Measurements from ENCODE around the gene NACA2.
"Not testable (repeated sequence)": the region's sequence is repeated elsewhere in the genome, so short reads cannot be mapped to it uniquely, and the experiment has no call there.

NACA2 gene

GRCh38 chr17:61591018-61591417 lies at the start of gene NACA2:
TSS of gene NACA2 (minus strand) at chr17:61591219. CDS start at chr17:61591180, 39 bp downstream.
- DNase-seq: no peak

DNA sequence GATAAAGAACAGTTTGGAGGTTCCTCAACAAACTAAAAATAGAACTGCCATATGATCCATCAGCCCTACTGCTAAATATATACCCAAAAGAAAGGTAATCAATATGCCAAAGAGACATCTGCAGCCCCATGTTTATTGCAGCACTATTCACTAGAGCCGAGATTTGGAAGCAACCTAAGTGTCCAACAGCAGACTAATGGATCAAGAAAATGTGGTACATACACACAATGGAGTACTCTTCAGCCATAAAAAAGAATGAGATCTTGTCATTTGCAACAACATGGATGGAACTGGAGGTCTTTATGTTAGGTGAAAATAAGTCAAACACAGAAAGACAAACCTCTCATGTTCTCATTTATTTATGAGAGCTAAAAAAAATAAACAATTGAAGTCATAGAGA lies 48.8 kb upstream of the NACA2 start:
- DNase-seq: no peak

GRCh38 chr17:61638087-61638486 lies 47.1 kb upstream of the NACA2 start:
- no peak for DNase-seq

- peak; percentile 60 for DNase-seq
Measured at GRCh38 chr17:61635913-61636432, 45.0 kb upstream of the NACA2 start.

- DNase-seq: no peak
Measured at GRCh38 chr17:61634942-61635538, 44.0 kb upstream of the NACA2 start.

DNA sequence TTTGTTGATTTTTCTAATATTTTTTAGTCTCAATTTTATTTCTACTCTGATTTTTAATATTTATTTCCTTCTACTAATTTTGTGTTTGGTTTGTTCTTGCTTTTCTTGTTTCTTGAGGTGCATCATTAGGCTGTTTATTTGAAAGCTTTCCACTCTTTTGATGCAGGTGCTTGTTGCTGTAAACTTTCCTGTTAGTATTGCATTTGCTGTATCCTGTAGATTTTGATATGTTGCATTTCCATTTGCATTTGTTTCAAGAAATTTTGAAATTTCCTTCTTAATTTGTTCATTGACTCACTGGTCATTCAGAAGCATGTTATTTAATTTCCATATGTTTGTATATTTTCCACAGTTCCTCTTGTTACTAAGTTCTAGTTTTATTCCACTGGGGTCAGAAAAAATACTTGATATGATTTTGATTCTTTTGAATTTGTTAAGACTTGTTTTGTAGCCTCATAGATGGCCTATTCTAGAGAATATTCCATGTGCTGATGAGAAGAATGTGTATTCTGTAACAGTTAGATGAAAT lies 43.1 kb upstream of the NACA2 start:
- no peak for DNase-seq

- DNase-seq: no peak
Measured at GRCh38 chr17:61632826-61633225, 41.8 kb upstream of the NACA2 start.

GRCh38 chr17:61631800-61632199 lies 40.8 kb upstream of the NACA2 start:
- no peak for DNase-seq

DNA sequence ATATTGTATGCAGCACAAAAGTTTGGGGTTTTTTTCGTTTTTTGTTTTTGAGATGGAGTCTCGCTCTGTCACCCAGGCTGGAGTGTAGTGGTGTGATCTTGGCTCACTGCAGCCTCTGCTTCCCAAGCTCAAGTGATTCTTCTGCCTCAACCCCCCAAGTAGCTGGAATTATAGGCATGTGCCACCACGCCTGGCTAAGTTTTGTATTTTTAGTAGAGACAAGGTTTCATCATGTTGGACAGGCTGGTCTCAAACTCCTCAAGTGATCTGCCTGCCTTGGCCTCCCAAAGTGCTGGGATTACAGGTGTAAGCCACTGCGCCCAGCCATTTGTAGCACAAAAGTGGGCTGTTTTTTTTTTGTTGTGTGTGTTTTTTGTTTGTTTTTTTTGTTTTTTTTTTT lies 37.1 kb upstream of the NACA2 start:
- DNase-seq: not testable (repeated sequence)

GRCh38 chr17:61627658-61628057 lies 36.6 kb upstream of the NACA2 start:
- no peak for DNase-seq

GRCh38 chr17:61627125-61627524 lies 36.1 kb upstream of the NACA2 start:
- DNase-seq: no peak

GRCh38 chr17:61625564-61625963 lies 34.5 kb upstream of the NACA2 start:
- DNase-seq: no peak

DNA sequence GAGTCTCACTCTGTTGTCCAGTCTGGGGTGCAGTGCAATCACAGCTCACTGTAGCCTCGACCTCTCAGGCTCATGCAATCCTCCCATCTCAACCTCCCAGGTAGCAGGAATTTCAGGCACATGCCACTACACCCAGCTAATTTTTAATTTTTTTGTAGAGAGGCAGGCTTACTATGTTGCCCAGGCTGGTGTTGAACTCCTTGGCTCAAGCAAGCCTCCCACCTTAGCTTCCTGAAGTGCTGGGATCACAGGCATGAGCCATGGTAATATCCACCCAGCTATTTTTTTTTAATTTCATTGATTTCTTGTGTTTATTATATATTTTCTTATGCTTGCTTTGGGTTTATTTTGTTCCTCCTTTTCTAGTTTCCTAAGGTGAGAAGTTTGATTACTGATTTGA lies 33.9 kb upstream of the NACA2 start:
- DNase-seq: no peak

DNA sequence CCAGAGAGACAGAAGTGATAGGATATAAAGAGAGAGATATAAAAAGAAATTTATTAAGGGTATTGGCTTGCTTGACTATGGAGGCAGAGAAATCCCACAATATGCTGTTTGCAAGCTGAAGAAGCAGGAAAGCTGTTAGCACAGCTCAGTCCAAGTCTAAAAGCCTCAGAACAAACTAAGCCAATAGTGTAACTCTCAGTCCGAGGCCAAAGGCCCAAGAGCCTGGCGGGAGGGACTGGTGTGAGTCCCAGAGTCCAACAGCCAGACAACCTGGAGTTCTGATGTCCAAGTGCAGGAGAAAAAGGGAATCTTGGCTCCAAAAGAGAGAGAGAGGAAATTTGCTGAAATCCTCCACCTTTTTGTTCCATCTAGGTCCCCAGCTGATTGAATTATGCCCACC lies 30.3 kb upstream of the NACA2 start:
- DNase-seq: no peak

- no peak for DNase-seq
Measured at GRCh38 chr17:61619953-61620352, 28.9 kb upstream of the NACA2 start.

DNA sequence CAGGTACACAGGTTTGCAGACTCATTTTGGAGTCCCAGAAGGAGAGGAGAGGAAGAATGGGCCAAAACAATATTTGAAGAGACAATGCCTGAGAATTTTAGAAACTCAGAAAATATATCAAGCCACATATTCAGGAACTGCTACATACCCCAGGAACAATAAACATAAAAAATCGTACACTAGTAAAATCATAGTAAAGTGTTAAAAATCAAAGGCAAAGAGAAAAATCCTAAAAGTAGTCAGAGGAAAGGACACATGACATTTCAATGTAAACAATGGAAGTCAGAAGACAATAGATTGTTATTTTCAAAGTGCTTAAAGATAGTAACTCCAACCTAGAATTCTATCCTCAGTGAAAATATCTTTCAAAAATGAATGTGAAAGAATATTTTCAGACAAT lies 28.5 kb upstream of the NACA2 start:
- DNase-seq: no peak

GRCh38 chr17:61618950-61619349 lies 27.9 kb upstream of the NACA2 start:
- DNase-seq: no peak

DNA sequence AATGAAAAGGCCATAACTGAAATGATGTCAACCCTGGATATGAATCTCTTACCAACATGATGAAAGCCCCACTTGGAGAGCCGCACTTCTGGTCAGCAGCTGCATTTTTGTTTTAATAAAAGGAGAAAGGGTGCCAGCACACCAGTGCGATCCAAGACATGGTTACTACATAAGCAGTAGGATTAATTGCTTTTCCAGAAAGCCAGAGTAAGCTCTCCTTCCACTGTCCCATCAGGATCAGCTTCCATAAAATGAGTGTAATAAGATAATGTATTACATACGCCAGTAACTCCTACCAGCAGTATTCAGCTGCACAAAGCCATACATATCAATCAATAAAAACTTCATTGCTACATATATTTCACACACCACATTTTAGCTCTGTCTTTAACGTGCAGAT lies 26.3 kb upstream of the NACA2 start:
- DNase-seq: no peak

DNA sequence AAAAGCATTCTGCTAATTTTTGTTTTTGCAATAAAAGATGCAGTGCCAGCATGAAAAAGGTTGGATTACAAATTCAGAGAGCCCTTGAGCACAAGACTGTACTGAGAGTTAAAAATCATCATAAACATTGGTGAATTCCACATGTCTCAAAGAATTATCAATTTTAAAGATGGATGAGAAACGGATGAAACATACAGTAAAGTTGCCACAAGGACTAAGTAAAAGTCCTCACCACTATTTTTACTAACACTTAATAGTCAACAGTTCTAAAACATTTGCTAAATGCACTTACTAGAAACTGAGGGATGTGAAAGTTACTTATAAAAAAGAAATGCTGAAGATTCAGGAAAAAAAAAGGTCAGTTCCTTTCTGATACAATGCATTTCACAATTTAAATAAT lies 25.8 kb upstream of the NACA2 start:
- DNase-seq: no peak

GRCh38 chr17:61614219-61614618 lies 23.2 kb upstream of the NACA2 start:
- no peak for DNase-seq

DNA sequence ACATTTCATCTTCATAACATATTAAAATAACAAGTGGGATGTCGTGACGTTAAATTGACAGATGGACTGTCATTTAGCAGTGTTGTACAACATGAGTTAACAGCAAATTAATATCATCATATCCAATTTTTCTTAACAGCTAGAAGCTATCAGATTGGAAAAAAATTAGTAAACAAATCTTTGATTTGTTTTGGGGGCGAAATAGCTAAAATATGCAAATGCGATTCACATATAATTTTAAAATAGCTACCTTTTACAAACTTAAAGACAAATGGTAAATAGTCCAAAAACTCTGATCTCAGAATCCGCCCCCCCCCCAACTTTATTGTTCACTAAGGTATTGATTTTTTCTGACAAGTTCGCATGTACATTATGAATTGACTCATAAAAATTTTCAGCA lies 20.3 kb upstream of the NACA2 start:
- no peak for DNase-seq

DNA sequence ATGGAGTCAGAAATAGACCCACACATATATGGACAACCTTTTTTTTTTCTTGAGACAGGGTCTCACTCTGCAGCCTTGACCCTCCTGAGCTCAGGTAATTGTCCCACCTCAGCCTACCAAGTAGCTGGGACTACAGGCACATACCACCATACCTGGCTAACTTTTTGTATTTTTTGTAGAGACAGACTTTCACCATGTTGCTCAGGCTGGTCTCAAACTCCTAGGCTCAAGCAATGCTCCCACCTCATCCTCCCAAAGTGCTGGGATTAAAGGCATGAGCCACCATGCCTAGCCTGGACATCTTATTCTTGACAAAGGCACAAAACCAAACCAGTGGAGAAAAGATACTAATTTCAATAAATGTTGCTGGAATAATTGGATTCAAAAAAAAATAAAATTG lies 14.7 kb upstream of the NACA2 start:
- no peak for DNase-seq

DNA sequence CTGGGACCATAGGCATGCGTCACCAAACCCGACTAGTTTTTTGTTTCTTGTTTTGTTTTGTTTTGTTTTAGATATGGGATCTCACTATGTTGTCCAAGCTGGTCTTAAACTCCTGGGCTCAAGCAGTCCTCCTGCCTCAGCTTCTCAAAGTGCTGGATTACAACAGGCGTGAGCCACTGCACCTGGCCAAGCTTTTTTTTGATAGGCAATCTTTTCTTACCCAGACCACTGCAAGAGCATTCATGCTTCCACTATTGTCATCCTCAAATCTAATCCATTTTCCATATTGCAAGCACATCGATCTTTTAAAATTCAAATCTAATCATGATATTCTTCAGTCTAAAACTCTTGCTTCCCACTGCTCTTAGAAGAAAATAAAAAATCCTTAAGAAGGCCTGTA lies 10.3 kb upstream of the NACA2 start:
- no peak for DNase-seq

DNA sequence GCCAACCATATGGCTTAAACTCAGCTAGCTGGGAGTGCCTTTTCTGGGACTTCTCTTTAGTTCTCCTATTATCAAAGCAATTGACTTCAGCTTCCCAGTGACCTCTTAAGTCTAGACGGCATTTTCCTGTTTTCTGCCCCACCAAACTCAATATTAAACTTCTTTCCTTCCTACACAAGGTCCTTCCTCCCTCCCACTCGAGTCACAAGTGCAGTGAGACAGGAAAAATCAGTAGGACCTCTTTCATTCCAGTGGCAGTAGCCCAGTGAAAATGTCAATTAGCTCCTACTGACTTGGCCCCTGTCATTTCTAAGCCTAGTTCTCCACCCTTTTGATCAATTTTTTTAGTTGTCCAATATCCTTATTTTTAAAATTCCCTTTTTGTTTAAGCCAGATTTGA lies 9.6 kb upstream of the NACA2 start:
- DNase-seq: no peak

GRCh38 chr17:61599608-61600007 lies 8.6 kb upstream of the NACA2 start:
- DNase-seq: no peak

All from fibroblast of skin of right biceps (primary cell).